Stimulated activated effector memory CD8-positive, alpha-beta T cell treated with anti-CD3 and anti-CD28 coated beads, Interleukin-12 subunit alpha, Interleukin-12 subunit beta, amount 100 ng/mL, for 72 hours (primary cell): Measurements from ENCODE around the gene PPFIA1.
"Not testable (repeated sequence)": the region's sequence is repeated elsewhere in the genome, so short reads cannot be mapped to it uniquely, and the experiment has no call there.

Source experiments
- ATAC-seq: fragments of 150-1000 bp; cut with Tn5 transposase; 2 replicates; pipeline ENCODE4 v1.10.0; 2021
- DNase-seq, 2 donors: peaks; one replicate each; pipeline ENCODE4 v3.0.0; 2021 to 2022; ENCODE audit warnings: low spot score in 2 of 2
- H3K27ac Mint-ChIP-seq: one replicate; pipeline ENCODE4 v1.8.0; 2022; ENCODE audit warnings: mild to moderate bottlenecking, mixed read lengths
- H3K36me3 Mint-ChIP-seq: one replicate; pipeline ENCODE4 v1.8.0; 2022; ENCODE audit warnings: mild to moderate bottlenecking, mixed read lengths
- H3K4me1 Mint-ChIP-seq: one replicate; pipeline ENCODE4 v1.8.0; 2022; ENCODE audit warnings: mixed read lengths
- H3K4me3 Mint-ChIP-seq: one replicate; pipeline ENCODE4 v1.8.0; 2022; ENCODE audit warnings: mild to moderate bottlenecking, mixed read lengths
- H3K9me3 Mint-ChIP-seq: one replicate; pipeline ENCODE4 v1.8.0; 2022; ENCODE audit warnings: mixed read lengths

The PPFIA1 gene

DNA sequence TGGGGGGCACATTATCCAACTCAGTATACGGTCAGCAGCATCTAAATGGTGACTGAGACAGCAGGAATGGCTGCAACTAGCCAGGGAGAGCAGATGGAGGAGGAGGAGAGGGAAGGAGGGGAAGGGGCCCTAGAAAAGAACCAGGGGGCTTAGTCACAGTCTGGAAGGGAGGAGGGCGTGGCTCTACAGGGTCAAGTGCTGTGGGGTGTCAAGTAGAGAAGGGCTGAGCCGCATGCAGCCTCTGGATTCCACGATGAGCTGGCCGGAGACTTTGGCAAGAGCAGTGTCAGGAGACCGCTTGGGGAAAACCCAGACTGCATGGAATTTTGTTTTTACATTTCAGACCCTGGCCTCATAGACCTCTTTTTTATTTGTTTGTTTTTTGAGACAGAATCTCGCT, 25.8 kb upstream of the PPFIA1 start:
- Mint-ChIP-seq H3K9me3 (peaks cover 3% of the 10 kb centered on the region), H3K36me3 (no peaks in the 10 kb centered on the region), H3K27ac (no peak overlapping the region), H3K4me1 (peaks cover 13% of the 10 kb centered on the region), H3K4me3 (no peak overlapping the region)
- DNase-seq = no peak
- ATAC-seq = no peak

DNA sequence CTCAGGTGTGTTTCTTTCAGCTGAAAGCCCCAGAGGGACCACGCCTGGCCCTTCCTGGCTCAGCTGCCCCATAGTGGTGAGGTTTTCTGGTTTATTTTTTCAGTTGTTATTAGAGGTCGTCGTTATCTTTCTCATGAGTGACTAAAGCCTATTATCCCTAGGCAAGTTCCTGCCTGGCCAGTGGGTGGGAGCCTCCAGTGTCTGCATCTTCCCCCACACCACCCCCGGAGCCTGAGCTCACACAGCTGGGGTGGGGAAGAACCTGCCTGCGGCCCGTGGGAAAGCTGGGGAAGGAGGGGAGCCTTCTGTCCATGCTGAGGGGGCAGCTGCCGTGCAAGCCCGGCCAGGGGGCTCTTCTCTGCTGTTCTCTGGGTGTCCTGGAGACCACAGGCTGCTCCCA, 24.3 kb upstream of the PPFIA1 start:
- DNase-seq (no peak), ATAC-seq (no peak)
- Mint-ChIP-seq H3K9me3 (peaks cover 3% of the 10 kb centered on the region), H3K36me3 (no peaks in the 10 kb centered on the region), H3K4me1 (peaks cover 13% of the 10 kb centered on the region), H3K4me3 (no peak overlapping the region), H3K27ac (no peak overlapping the region)

DNA sequence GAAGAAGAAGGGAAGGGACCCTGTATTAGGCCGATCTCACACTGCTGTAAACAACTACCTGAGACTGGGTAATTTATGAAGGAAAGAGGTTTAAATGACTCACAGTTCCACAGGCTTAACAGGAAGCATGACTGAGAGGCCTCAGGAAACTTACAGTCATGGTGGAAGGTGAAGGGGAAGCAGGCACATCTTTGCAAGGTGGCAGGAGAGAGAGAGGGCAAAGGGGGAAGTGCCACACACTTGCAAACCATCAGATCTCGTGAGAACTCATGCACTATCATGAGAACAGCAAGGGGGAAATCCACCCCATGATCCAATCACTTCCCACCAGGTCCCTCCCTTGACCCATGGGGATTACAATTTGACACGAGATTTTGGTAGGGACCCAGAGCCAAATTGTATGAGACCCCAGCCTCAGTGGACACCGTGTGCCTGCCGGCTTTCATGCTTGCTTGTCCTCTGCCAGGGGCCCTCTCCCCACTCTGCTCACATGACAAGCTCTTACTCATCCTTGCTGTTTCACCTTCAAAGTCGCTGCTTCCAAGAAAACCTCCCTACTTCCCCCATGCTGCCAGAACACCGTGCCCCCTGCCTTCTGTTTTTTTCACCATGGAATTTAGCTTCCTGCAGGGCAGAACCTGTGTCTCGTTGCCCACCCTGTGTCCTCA, 23.3 kb upstream of the PPFIA1 start:
- ATAC-seq (no peak), DNase-seq (no peak)
- Mint-ChIP-seq H3K9me3 (peaks cover 3% of the 10 kb centered on the region), H3K36me3 (no peaks in the 10 kb centered on the region), H3K4me3 (no peak overlapping the region), H3K4me1 (peaks cover 13% of the 10 kb centered on the region), H3K27ac (peak overlapping the region; percentile 52)

DNA sequence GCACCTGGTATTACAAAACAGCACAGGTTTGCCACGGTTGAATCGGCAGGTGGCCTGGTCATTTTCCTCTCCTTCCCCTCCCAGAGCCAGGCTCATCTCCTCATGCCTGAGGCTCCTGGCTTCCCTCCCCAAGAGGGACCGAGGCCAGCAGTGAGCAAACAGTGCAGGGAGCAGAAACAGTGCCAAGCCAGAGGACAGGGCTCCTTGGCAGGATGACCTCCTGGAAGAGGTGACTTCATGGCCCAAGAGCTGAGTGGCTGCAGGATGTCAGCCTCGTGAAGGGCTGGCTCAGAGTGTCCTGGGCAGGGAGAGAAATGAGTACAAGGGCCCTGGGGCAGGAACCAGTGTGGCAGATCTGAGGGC, 22.8 kb upstream of the PPFIA1 start:
- Mint-ChIP-seq H3K36me3 (no peaks in the 10 kb centered on the region), H3K4me3 (no peak overlapping the region), H3K9me3 (peaks cover 3% of the 10 kb centered on the region), H3K4me1 (peaks cover 13% of the 10 kb centered on the region), H3K27ac (peak overlapping the region; percentile 52)
- DNase-seq = no peak
- no peak for ATAC-seq

DNA sequence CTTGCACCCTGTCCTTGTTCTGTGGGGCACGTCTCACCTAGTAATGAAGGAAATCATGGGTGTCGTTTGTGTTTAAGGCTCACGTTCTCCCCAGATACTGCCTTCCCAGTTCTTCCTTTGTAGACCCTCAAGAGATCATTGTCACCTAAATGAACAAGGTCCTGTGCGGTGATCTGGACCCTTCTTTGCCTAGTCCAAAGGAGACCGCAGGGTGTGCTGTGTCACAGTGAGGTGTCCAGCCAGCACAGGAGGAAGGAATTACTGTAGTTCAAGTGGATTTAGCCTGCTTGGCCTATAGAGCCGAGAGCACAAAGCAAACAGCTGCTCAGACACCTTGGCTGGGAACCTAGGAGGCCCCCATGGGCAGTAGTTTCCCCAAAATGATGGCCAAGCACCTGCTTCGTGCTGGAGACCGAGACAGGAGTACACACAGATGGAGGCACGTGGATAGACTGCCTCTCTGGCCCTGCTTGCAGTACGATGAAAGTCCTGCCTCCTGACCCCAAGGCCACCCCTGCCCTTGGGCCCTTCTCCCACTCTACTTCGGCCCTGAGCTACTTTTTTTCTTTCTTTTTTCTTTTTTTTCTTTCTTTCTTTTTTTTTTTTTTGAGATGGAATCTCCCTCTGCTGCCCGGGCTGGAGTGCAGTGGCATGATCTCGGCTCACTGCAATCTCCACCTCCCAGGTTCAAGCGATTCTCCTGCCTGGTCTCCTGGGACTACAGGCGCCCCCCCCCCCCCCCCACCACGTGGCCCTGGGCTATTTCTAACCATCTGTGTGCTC, 19.4 kb upstream of the PPFIA1 start:
- ATAC-seq (no peak), DNase-seq (no peak)
- Mint-ChIP-seq H3K27ac (no peak overlapping the region), H3K4me3 (no peak overlapping the region), H3K36me3 (no peaks in the 10 kb centered on the region), H3K9me3 (peaks cover 3% of the 10 kb centered on the region), H3K4me1 (peaks cover 13% of the 10 kb centered on the region)

DNA sequence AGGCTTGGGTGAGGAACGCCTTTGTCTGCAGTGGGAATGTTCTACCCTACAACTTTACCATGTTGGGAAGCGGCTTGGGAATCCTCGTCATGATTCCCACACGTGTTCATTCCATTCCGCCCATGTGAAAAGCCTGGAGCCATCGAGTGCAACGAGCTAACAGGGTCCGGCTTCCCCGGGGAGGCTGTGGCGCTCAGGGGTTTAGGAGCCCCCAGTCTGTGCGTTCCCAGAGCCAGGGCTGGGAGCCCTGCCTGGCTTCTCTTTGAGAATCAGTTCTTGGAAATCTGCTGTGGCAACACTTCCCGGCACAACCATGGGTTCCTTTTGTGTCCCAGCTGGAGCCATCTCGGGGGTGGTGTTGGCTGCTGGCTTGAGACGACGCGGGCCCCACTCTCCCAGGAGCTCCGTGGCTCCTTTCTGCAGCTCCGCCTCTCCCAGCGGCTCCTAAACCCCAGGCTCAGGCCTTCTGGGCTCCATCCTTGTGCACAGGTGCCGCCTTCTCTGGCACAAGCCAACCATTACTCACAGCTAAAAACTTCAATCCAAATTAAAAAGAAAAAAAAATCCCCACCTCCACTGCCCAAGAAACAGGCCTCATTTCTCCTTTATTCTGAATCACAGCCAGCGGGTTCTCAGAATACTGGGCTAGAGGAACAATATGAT, 18.7 kb upstream of the PPFIA1 start:
- no peak overlapping the region for H3K27ac Mint-ChIP-seq
- peaks cover 3% of the 10 kb centered on the region for H3K9me3 Mint-ChIP-seq
- no peak for DNase-seq
- peaks cover 12% of the 10 kb centered on the region for H3K4me1 Mint-ChIP-seq
- no peak for ATAC-seq
- no peak overlapping the region for H3K4me3 Mint-ChIP-seq
- no peaks in the 10 kb centered on the region for H3K36me3 Mint-ChIP-seq

DNA sequence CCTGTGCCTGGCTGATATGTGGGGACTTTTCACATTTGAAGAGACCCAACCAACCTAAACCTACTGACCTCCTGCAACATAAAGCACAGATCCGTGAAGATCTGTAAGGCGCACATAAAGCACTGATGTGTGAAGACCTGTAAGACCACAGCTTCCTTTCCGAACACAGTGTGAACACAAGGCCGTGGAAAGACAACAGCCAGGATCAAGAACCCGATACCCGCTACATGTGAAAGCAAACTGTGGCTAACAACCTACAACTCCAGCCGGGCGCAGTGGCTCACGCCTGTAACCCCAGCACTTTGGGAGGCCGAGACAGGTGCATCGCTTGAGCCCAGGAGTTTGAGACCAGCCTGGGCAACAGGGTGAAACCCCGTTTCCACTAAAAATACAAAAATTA, 17.6 kb upstream of the PPFIA1 start:
- H3K9me3 Mint-ChIP-seq = no peaks in the 10 kb centered on the region
- ATAC-seq (no peak), DNase-seq (no peak)
- H3K27ac Mint-ChIP-seq = no peak overlapping the region
- H3K36me3 Mint-ChIP-seq = no peaks in the 10 kb centered on the region
- H3K4me3 Mint-ChIP-seq = no peak overlapping the region
- peaks cover 1% of the 10 kb centered on the region for H3K4me1 Mint-ChIP-seq

DNA sequence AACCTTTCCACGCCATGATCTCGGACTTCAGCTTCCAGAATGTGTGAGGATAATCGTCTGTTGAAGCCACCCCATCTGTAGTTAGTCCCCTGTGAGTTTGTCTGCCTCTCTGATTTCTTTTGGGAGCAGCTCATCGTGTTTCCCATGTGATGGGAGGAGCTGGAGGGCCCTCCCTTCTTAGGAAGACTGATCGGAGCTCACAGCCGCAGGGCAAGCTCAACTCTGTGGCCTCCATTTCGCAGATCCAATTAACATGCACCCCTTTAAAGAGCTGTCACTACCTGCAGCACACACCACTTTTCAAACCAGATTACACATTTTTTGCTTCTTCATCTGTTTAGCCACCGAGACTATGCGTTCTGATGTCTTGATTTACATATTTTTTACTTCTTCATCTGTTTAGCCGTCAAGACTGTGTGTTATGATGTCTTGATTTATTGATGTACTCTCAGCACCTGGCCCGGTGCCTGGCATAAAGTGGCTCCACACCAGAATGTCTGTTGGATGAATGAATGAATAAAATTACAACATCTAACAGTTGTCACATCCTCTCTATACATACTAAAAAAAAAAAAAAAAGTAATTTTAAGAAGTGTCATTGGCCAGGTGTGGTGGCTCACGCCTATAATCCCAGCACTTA, 14.9 kb upstream of the PPFIA1 start:
- no peak overlapping the region for H3K4me3 Mint-ChIP-seq
- H3K4me1 Mint-ChIP-seq = no peaks in the 10 kb centered on the region

DNA sequence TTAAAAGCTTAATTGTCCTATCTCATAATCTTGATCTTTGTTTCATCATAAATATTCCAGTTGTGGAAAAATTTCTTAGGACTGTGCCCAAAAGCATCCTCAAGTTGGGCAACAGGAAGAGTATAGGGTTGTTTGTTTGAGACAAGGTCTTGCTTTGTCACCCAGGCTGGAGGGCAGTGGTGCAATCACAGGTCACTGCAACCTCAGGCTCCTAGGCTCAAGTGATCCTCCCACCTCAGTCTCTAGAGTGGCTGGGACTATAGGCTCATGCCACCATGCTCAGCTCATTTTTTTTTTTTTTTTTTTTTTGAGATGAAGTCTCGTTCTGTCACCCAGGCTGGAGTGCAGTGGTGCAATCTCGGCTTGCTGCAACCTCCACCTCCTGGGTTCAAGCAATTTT, 11.4 kb upstream of the PPFIA1 start:
- not testable (repeated sequence) for H3K36me3 Mint-ChIP-seq, DNase-seq, H3K27ac Mint-ChIP-seq, H3K9me3 Mint-ChIP-seq, ATAC-seq, H3K4me3 Mint-ChIP-seq, H3K4me1 Mint-ChIP-seq

More for the DNA sequence above, 14.9 kb upstream of the PPFIA1 start:
- ATAC-seq = no peak
- H3K27ac Mint-ChIP-seq = no peak overlapping the region
- DNase-seq = no peak
- no peaks in the 10 kb centered on the region for H3K36me3 Mint-ChIP-seq
- H3K9me3 Mint-ChIP-seq = no peaks in the 10 kb centered on the region

DNA sequence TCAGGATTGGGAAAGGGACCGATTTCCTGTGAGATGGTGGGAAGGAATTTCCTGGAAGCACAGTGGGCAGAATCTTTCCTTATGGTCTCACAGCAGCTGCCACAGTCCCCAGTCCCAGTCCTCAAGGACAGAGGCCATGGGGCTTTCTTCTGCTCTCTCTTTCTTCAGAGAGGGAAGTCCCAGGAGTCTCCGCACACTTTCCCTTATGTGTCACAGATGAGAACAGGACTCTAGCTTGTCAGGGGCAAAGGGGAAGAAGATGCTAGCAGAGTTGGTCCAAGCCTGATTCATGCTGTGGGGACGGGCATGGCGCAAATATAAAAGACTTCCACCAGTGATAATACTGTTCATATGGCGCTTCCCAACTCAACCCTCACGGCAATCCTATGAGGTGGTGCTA, 7.5 kb upstream of the PPFIA1 start:
- no peak overlapping the region for H3K27ac Mint-ChIP-seq
- H3K4me3 Mint-ChIP-seq = no peak overlapping the region
- ATAC-seq = no peak
- no peak for DNase-seq
- H3K4me1 Mint-ChIP-seq = no peaks in the 10 kb centered on the region
- no peaks in the 10 kb centered on the region for H3K36me3 Mint-ChIP-seq
- no peaks in the 10 kb centered on the region for H3K9me3 Mint-ChIP-seq

DNA sequence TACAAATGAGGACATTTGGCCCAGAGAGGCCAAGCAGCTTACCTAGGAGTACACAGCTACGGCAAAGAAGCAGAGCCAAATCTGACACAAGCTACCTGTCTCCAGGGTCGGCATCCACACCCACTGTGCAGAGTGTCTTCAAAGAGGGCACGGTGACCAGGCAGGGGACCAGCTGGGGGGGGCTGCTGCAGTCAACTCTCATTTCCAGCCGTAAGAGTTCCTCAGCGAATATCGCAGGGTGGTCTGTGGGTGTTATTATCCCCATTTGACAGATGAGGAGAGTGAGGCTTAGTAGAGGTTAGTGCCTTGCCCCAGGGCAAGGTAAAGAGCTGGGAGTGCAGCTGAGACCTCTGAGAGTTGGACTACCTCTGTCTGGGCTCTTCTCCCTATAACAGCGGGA, 7.1 kb upstream of the PPFIA1 start:
- no peak for DNase-seq
- Mint-ChIP-seq H3K27ac (no peak overlapping the region), H3K4me3 (no peak overlapping the region), H3K4me1 (no peaks in the 10 kb centered on the region), H3K36me3 (no peaks in the 10 kb centered on the region), H3K9me3 (no peaks in the 10 kb centered on the region)
- ATAC-seq = no peak

DNA sequence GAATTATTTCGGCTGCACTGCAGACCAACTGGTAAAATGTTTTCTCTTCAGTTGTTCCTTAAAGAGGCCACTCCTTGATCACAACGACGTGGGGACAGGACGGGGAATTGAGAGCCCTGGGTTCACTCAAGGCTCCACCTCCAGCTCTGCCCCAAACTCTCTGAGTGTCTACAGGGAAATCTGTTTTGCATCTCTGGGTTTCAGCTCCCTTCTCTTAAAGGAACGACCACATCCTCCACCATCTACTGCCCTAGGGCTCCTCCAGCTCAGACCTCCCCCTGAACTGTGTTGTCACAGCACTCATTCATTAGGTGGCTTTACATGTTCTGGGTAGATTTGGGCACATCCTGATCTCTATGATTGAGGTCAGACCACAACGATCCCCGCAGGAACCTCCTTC, 5.1 kb upstream of the PPFIA1 start:
- Mint-ChIP-seq H3K4me3 (no peak overlapping the region), H3K4me1 (peaks cover 8% of the 10 kb centered on the region), H3K9me3 (no peaks in the 10 kb centered on the region), H3K36me3 (no peaks in the 10 kb centered on the region), H3K27ac (no peak overlapping the region)
- ATAC-seq (no peak), DNase-seq (no peak)

DNA sequence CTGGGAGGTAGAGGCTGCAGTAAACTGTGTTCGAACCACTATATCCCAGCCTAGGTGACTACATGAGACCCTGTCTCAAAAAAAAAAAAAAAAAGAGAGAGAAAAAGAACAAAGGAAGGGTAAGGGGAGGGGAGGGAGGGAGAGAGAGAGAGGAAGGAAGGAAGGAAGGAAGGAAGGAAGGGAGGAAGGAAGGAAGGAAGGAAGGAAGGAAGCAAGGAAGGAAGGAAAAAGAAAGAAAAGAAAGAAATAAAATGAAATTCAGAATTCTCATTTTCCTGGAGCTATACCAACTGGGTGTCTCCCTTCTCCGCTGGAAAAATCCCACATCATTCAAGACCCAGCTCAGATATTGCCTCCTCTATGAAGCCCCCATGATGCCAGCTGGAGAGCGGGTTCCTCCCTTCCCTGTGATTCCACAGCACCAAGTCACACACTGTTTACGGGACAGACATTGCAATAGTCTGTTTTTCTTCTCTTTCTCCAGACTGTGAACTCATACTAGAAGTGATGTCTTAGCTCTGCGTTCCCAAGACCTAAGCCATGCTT, 3.0 kb upstream of the PPFIA1 start:
- ATAC-seq (no peak), DNase-seq (no peak)
- Mint-ChIP-seq H3K9me3 (no peaks in the 10 kb centered on the region), H3K4me1 (peaks cover 19% of the 10 kb centered on the region), H3K36me3 (peaks cover 13% of the 10 kb centered on the region), H3K27ac (no peak overlapping the region), H3K4me3 (no peak overlapping the region)

DNA sequence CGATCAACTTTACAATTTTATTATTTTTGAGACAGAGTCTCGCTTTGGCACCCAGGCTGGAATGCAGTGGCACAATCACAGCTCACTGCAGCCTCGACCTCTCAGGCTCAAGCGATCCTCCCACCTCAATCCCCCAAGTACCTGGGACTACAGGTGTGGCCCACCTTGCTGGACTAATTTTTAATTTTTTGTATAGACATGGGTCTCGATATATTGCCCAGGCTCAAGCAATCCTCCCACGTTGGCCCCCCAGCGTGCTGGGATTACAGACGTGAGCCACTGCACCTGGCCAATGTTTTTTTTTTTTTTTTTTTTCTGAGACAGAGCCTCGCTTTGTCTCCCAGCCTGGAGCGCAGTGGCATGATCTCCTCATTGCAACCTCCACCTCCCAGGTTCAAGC, 2.0 kb upstream of the PPFIA1 start:
- no peak for DNase-seq
- Mint-ChIP-seq H3K4me1 (peaks cover 25% of the 10 kb centered on the region), H3K4me3 (no peak overlapping the region), H3K9me3 (no peaks in the 10 kb centered on the region), H3K36me3 (peaks cover 24% of the 10 kb centered on the region), H3K27ac (no peak overlapping the region)
- ATAC-seq = no peak

DNA sequence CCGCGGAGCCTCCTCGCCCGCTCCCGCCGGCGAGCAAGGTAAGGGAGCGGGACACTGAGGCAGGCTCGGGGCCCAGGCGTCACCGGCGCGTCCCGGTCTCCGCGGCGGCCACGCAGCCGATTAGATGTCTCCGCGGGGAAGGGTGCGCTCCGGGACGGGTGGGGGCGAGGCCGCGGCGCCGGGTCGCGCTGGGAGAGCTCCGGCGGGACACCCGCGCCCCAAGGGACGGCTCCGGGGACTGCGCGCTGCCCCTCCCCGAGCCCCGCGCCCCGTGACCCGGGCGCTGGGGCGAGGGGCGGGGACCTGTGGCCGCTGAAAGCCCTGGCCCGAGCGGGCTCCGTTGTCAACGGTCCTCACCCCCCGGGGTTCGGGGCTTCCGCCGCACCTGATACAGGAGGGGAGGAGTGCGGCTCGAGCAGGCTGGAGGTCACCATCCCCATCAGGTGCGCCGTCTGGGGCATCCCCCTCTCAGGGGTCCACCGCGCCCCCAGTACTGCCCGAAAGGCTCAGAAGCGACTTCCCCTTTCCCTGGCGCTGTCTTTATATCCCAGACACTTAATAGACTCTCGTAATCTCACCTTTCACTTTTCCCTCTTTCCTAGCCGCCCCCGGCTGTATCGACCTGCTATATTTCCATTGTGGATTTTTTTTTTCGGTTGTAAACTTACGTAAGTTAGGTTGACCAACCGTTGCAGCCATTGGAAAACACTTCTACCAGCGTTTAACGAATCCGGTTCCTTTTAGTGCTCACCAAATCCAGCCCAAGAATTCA, 573 bp downstream of the PPFIA1 start:
- Mint-ChIP-seq H3K27ac (peak overlapping the region; percentile 76), H3K4me1 (peaks cover 39% of the 10 kb centered on the region), H3K36me3 (peaks cover 49% of the 10 kb centered on the region), H3K4me3 (peak overlapping the region; percentile 90), H3K9me3 (no peaks in the 10 kb centered on the region)
- peak in 1 of 2 donors; percentile 43 for DNase-seq
- ATAC-seq = peak; percentile 75
